ENCODE measurements around the gene TRIO. TPM values are rescaled to one million over a fixed set of nuclear protein-coding genes. Genes with fewer than 3 reads are reported as not detected.

Gene TRIO
- total RNA-seq, 3 donors from 2014 or later: 4.6 to 6.6 (median 5.7) TPM

GRCh38 chr5:14356305-14356704, 213.2 kb downstream of the TRIO start:
- H3K9me3 Mint-ChIP-seq: no peaks in the 10 kb centered on the region
- no peaks in the 10 kb centered on the region for H3K36me3 Mint-ChIP-seq (ENCODE audit: insufficient read depth)
- H3K4me1 Mint-ChIP-seq (ENCODE audit: low read depth): no peaks in the 10 kb centered on the region
- ATAC-seq (no peak), DNase-seq (no peak)
- H3K27me3 Mint-ChIP-seq (ENCODE audit: low read depth): peaks cover 2% of the 10 kb centered on the region
- no peak overlapping the region for H3K4me3 Mint-ChIP-seq

GRCh38 chr5:14357441-14357840, 214.3 kb downstream of the TRIO start:
- Mint-ChIP-seq H3K27me3 (ENCODE audit: low read depth) (no peaks in the 10 kb centered on the region), H3K4me3 (no peak overlapping the region), H3K9me3 (no peaks in the 10 kb centered on the region), H3K36me3 (ENCODE audit: insufficient read depth) (no peaks in the 10 kb centered on the region), H3K4me1 (ENCODE audit: low read depth) (no peaks in the 10 kb centered on the region)
- DNase-seq (no peak), ATAC-seq (no peak)

GRCh38 chr5:14357851-14358250, 214.7 kb downstream of the TRIO start:
- H3K4me1 Mint-ChIP-seq (ENCODE audit: low read depth): no peaks in the 10 kb centered on the region
- ATAC-seq (no peak), DNase-seq (no peak)
- H3K4me3 Mint-ChIP-seq: no peak overlapping the region
- H3K9me3 Mint-ChIP-seq: no peaks in the 10 kb centered on the region
- no peaks in the 10 kb centered on the region for H3K36me3 Mint-ChIP-seq (ENCODE audit: insufficient read depth)
- no peaks in the 10 kb centered on the region for H3K27me3 Mint-ChIP-seq (ENCODE audit: low read depth)

GRCh38 chr5:14358536-14358935, 215.4 kb downstream of the TRIO start:
- no peak for ATAC-seq
- H3K9me3 Mint-ChIP-seq: no peaks in the 10 kb centered on the region
- DNase-seq: no peak
- no peaks in the 10 kb centered on the region for H3K4me1 Mint-ChIP-seq (ENCODE audit: low read depth)
- no peaks in the 10 kb centered on the region for H3K36me3 Mint-ChIP-seq (ENCODE audit: insufficient read depth)
- H3K4me3 Mint-ChIP-seq: no peak overlapping the region
- no peaks in the 10 kb centered on the region for H3K27me3 Mint-ChIP-seq (ENCODE audit: low read depth)

- ATAC-seq (no peak), DNase-seq (no peak)
- Mint-ChIP-seq H3K27me3 (ENCODE audit: low read depth) (no peaks in the 10 kb centered on the region), H3K36me3 (ENCODE audit: insufficient read depth) (no peaks in the 10 kb centered on the region), H3K9me3 (no peaks in the 10 kb centered on the region), H3K4me3 (no peak overlapping the region), H3K4me1 (ENCODE audit: low read depth) (peaks cover 3% of the 10 kb centered on the region)
Measured at GRCh38 chr5:14359069-14360043, 216.2 kb downstream of the TRIO start.

- ATAC-seq (no peak), DNase-seq (no peak)
- peaks cover 2% of the 10 kb centered on the region for H3K36me3 Mint-ChIP-seq (ENCODE audit: insufficient read depth)
- no peak overlapping the region for H3K4me3 Mint-ChIP-seq
- no peaks in the 10 kb centered on the region for H3K9me3 Mint-ChIP-seq
- H3K27me3 Mint-ChIP-seq (ENCODE audit: low read depth): no peaks in the 10 kb centered on the region
- peaks cover 29% of the 10 kb centered on the region for H3K4me1 Mint-ChIP-seq (ENCODE audit: low read depth)
Measured at GRCh38 chr5:14362491-14362890, 219.3 kb downstream of the TRIO start.

GRCh38 chr5:14364096-14364495, 221.0 kb downstream of the TRIO start:
- Mint-ChIP-seq H3K27me3 (ENCODE audit: low read depth) (no peaks in the 10 kb centered on the region), H3K4me3 (no peak overlapping the region)

GRCh38 chr5:14364576-14365472, 221.7 kb downstream of the TRIO start:
- H3K4me1 Mint-ChIP-seq (ENCODE audit: low read depth): peaks cover 32% of the 10 kb centered on the region
- no peak for DNase-seq
- H3K27me3 Mint-ChIP-seq (ENCODE audit: low read depth): no peaks in the 10 kb centered on the region
- H3K4me3 Mint-ChIP-seq: no peak overlapping the region
- peaks cover 2% of the 10 kb centered on the region for H3K36me3 Mint-ChIP-seq (ENCODE audit: insufficient read depth)
- ATAC-seq: no peak
- H3K9me3 Mint-ChIP-seq: no peaks in the 10 kb centered on the region

More at GRCh38 chr5:14364096-14364495, 221.0 kb downstream of the TRIO start:
- peaks cover 29% of the 10 kb centered on the region for H3K4me1 Mint-ChIP-seq (ENCODE audit: low read depth)
- DNase-seq (no peak), ATAC-seq (no peak)
- H3K9me3 Mint-ChIP-seq: no peaks in the 10 kb centered on the region
- H3K36me3 Mint-ChIP-seq (ENCODE audit: insufficient read depth): peaks cover 2% of the 10 kb centered on the region

GRCh38 chr5:14365831-14366430, 222.8 kb downstream of the TRIO start:
- no peak for DNase-seq
- no peaks in the 10 kb centered on the region for H3K9me3 Mint-ChIP-seq
- H3K27me3 Mint-ChIP-seq (ENCODE audit: low read depth): no peaks in the 10 kb centered on the region
- no peak overlapping the region for H3K4me3 Mint-ChIP-seq
- H3K36me3 Mint-ChIP-seq (ENCODE audit: insufficient read depth): peaks cover 2% of the 10 kb centered on the region
- H3K4me1 Mint-ChIP-seq (ENCODE audit: low read depth): peaks cover 32% of the 10 kb centered on the region
- peak; percentile 51 to 63 for ATAC-seq

GRCh38 chr5:14366763-14367162, 223.6 kb downstream of the TRIO start:
- Mint-ChIP-seq H3K4me1 (ENCODE audit: low read depth) (peaks cover 32% of the 10 kb centered on the region), H3K9me3 (no peaks in the 10 kb centered on the region), H3K27me3 (ENCODE audit: low read depth) (no peaks in the 10 kb centered on the region), H3K4me3 (no peak overlapping the region), H3K36me3 (ENCODE audit: insufficient read depth) (peaks cover 2% of the 10 kb centered on the region)
- ATAC-seq (no peak), DNase-seq (no peak)

GRCh38 chr5:14367364-14367763, 224.2 kb downstream of the TRIO start:
- DNase-seq (no peak), ATAC-seq (no peak)
- Mint-ChIP-seq H3K4me1 (ENCODE audit: low read depth) (peaks cover 32% of the 10 kb centered on the region), H3K36me3 (ENCODE audit: insufficient read depth) (peaks cover 2% of the 10 kb centered on the region), H3K27me3 (ENCODE audit: low read depth) (no peaks in the 10 kb centered on the region), H3K9me3 (no peaks in the 10 kb centered on the region), H3K4me3 (no peak overlapping the region)

GRCh38 chr5:14369780-14370179, 226.6 kb downstream of the TRIO start:
- no peak overlapping the region for H3K4me3 Mint-ChIP-seq
- ATAC-seq: no peak
- H3K36me3 Mint-ChIP-seq (ENCODE audit: insufficient read depth): peaks cover 2% of the 10 kb centered on the region
- H3K9me3 Mint-ChIP-seq: no peaks in the 10 kb centered on the region
- H3K4me1 Mint-ChIP-seq (ENCODE audit: low read depth): peaks cover 26% of the 10 kb centered on the region
- no peak for DNase-seq
- no peaks in the 10 kb centered on the region for H3K27me3 Mint-ChIP-seq (ENCODE audit: low read depth)

GRCh38 chr5:14370386-14370785, 227.2 kb downstream of the TRIO start:
- no peak overlapping the region for H3K4me3 Mint-ChIP-seq
- peaks cover 2% of the 10 kb centered on the region for H3K36me3 Mint-ChIP-seq (ENCODE audit: insufficient read depth)
- DNase-seq (no peak), ATAC-seq (no peak)
- H3K4me1 Mint-ChIP-seq (ENCODE audit: low read depth): peaks cover 20% of the 10 kb centered on the region
- no peaks in the 10 kb centered on the region for H3K27me3 Mint-ChIP-seq (ENCODE audit: low read depth)
- no peaks in the 10 kb centered on the region for H3K9me3 Mint-ChIP-seq

- Mint-ChIP-seq H3K27me3 (ENCODE audit: low read depth) (no peaks in the 10 kb centered on the region), H3K9me3 (no peaks in the 10 kb centered on the region), H3K4me1 (ENCODE audit: low read depth) (peaks cover 3% of the 10 kb centered on the region), H3K36me3 (ENCODE audit: insufficient read depth) (no peaks in the 10 kb centered on the region), H3K4me3 (no peak overlapping the region)
- DNase-seq: no peak
- no peak for ATAC-seq
Measured at GRCh38 chr5:14373685-14374084, 230.5 kb downstream of the TRIO start.

All from activated T-cell treated with anti-CD3 and anti-CD28 coated beads, Interleukin-2, amount 50 U/mL, for 4 hours (primary cell).